MG63 (cell line): Measurements from ENCODE around the gene SRGAP2C. TPM values are rescaled to one million over a fixed set of nuclear protein-coding genes. Genes with fewer than 3 reads are reported as not detected.
"Not testable (repeated sequence)": the region's sequence is repeated elsewhere in the genome, so short reads cannot be mapped to it uniquely, and the experiment has no call there.

Source experiments
- DNase-seq: peaks from one replicate; pipeline ENCODE4 v3.0.0-alpha.2; 2020
- H3K27me3 ChIP-seq: fragments of 250-450 bp; sonication (Bioruptor Pico); 2 replicates; pipeline ENCODE4 v1.5.1; 2020; ENCODE audit warnings: mild to moderate bottlenecking, moderate library complexity
- H3K36me3 ChIP-seq: fragments of 250-450 bp; sonication (Bioruptor Pico); 2 replicates; pipeline ENCODE4 v1.5.1; 2020; ENCODE audit warnings: mild to moderate bottlenecking, moderate library complexity
- H3K4me3 ChIP-seq: fragments of 250-450 bp; sonication (Bioruptor Pico); 2 replicates; pipeline ENCODE4 v1.5.1; 2020; ENCODE audit warnings: mild to moderate bottlenecking, moderate library complexity
- H3K9me3 ChIP-seq: fragments of 250-450 bp; sonication (Bioruptor Pico); 2 replicates; pipeline ENCODE4 v1.5.1; 2020; ENCODE audit warnings: mild to moderate bottlenecking, moderate library complexity
- total RNA-seq: library from RNA; depleted of rRNA; stranded (reverse); fragments of >200 nt; shearing (Covaris generic); gene quantifications from 2 replicates; pipeline ENCODE4 v1.2.3, GENCODE V29; 2014; ENCODE audit warnings: low replicate concordance

The SRGAP2C gene
- total RNA-seq, 1 experiment from 2014 or later: 9.7 TPM

DNA sequence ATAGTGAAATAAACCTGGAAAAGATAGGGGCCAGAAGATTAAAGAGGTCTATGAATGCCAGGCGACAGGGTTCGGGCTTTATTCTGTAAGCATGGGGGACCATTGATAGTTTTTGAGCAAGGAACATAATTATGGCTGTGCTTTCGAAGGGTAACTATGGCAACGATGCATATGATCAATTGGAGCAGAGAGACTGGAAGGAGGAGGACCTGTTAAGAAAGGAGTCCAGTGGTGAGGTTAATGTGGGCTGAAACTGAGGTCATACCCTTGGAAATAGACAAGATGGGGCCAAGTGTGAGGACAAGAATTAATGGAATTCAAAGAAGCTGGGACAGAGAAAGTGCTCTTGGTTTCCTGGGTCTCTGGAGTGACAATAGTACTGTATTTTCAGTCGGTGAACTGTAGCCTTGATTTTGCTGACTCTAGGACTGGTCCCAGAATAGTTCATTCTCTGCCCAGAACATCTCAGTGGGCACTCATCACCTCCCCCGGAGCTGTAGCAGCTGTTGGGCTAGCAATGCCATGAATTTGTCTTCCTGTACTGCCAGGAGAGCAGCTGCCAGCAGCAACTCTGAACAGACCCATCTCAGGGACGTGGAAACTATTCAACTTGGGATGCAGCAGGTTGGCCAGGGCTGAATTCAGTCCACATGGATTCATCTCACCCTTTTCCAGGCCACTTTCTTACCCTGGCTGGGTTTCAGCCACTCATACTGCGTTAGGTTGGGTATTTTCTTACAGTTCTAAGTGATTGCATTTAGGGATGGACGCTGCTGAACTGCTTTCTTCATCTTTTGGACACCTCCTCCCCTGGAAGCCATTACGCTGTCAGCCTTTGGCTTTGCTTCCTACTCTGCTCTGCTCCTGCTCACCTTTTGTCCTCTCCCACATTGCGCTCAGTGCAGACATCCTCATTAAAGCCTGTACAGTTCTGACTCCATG is 108.8 kb downstream of the SRGAP2C start:
- not testable (repeated sequence) for H3K4me3 ChIP-seq, H3K27me3 ChIP-seq, H3K36me3 ChIP-seq, DNase-seq, H3K9me3 ChIP-seq

DNA sequence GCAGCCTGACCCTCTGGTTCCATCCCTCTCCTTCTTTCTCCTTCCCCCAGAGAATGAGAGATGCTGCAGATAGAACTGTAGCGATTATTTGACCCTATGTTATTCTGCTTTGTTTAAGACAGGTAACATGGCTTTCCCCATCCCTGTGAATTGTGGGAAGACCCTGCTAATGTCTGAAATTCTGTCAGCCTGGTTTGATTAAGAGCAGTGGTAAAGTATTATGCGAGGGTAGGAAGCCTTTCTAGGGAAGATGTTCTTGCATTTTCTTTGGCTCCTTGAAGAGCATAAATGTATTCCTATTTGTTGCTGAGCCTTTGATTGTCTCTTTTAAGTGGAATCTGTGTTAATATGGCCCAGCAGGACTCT is 109.4 kb downstream of the SRGAP2C start:
- H3K36me3 ChIP-seq, H3K27me3 ChIP-seq, DNase-seq, H3K9me3 ChIP-seq, H3K4me3 ChIP-seq: not testable (repeated sequence)

DNA sequence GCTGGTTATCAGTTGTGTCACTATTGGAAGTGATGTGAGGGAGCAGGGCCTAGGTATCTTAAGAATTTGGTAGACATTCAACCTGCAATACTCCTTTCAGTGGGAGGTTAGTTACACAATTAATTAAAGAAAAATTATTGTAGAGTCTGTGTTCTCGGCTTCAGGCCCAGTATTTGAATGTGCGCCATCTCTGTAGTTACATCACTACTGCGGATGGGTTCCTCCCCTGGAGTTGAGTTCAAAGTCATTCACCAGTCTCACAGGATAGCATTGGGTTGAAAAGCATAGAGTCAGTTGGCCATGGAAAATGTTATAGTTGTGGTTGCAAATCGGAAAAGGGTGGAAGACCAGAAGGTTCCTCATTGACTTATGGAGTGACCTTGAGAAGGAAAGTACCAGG is 111.8 kb downstream of the SRGAP2C start:
- not testable (repeated sequence) for DNase-seq, H3K36me3 ChIP-seq, H3K27me3 ChIP-seq, H3K9me3 ChIP-seq, H3K4me3 ChIP-seq

DNA sequence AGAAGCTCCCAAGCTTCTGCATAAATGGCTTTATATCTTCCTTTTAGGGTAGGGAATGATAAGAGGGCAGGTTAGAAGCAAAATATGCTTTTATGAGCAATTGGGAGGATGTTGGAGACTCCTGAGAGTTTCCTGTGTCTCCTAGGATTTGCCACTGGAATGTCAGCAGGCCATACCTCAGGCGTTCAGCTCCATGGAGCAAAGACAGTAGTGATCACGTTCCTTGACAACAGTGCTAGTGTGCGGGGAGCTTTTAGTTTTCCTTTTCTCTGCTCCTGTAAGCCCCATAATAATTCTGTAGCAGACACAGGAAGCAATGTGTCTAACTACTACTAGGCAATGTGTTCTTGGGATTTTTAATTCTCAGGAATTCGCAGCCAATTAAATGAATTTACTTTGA is 113.8 kb downstream of the SRGAP2C start:
- not testable (repeated sequence) for H3K4me3 ChIP-seq, DNase-seq, H3K36me3 ChIP-seq, H3K9me3 ChIP-seq, H3K27me3 ChIP-seq

DNA sequence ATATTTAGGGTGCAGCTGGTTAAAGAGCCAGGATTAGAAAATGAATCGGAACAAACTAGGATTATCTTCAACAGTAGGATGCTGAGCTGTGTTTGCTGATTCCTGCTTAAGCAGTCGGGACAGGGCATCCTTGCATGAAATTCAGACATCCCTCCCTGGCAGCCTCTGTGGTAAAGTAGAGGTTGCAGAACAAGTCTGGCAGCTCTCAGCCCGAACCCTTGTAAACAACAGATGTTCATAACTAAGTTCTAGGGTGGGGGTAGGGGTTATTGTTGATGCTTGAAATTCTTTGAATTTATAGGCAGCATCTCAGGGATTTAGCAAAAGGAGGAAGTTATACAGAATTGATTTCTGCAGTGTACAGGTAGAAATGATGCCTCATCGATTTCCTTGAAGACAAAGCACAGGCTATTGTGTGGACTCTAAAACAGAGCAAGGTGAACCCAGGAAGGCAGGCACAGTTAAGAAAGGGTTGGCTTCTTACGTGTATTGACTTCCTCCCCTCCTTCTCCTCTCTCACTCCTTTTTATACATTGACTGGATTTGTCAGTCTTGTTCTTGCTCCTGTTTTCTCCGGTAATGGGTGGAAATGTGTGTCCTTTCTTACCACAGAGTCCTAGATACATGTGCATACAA is 114.9 kb downstream of the SRGAP2C start:
- H3K36me3 ChIP-seq, H3K27me3 ChIP-seq, H3K9me3 ChIP-seq, DNase-seq, H3K4me3 ChIP-seq: not testable (repeated sequence)

DNA sequence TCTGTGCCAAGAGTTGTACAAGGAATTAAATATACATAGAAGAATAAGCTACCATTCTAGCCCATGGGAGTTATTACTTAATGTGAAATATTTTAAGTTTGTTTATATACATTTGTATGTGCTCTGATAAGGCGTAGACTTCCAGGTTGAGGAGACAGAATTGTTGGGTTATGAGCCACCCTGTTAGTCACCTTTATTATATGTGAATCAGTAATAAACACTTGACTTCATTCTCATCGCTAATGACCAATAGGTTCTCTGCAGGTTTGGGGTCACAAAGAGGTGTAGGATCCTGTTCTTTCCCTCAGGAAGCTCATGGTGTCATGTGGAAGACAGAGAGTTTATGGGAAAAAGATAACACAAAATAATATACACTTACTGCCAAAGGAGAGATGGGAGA is 117.1 kb downstream of the SRGAP2C start:
- H3K4me3 ChIP-seq, H3K36me3 ChIP-seq, H3K27me3 ChIP-seq, H3K9me3 ChIP-seq: not testable (repeated sequence)
- DNase-seq: peak; percentile 9

DNA sequence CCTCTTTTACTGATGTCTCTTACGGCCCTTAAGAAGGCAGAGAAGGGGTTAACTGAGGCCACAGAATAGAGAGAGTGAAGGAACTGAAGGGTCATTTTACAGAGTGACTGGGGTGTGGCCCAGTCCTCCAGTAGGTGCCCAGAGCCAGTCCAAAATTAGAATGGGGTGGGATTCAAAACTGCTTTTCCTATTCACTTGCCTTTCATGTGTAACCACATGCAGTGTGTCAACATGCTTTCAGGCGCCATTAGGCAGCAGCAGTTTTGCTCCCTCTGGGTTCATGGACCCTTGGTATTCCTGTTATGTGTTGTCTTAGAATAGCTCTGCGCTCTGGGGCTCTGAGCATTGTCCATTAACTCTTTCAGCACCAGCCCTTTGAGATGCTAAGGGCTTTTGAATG is 123.0 kb downstream of the SRGAP2C start:
- not testable (repeated sequence) for H3K9me3 ChIP-seq, DNase-seq, H3K4me3 ChIP-seq, H3K36me3 ChIP-seq, H3K27me3 ChIP-seq

DNA sequence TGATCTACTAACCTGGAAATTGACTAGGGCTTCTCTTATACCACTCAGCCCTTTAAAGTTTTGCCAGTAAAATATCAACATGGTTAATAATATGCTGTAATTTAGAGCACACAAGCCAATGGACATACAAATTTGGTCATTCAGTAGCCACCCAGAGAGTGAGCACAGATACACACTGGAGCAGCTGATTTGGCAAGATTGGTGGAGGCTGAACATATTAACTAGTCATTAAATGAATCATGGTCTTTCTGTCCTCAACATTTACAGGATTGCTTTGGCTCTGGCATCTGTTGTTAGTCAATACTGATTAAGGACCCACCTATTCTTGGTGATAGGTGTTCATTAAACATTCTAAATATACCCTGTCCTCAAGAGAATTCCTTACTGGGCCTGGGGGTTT is 130.7 kb downstream of the SRGAP2C start:
- not testable (repeated sequence) for H3K36me3 ChIP-seq, H3K4me3 ChIP-seq, H3K9me3 ChIP-seq, DNase-seq, H3K27me3 ChIP-seq

DNA sequence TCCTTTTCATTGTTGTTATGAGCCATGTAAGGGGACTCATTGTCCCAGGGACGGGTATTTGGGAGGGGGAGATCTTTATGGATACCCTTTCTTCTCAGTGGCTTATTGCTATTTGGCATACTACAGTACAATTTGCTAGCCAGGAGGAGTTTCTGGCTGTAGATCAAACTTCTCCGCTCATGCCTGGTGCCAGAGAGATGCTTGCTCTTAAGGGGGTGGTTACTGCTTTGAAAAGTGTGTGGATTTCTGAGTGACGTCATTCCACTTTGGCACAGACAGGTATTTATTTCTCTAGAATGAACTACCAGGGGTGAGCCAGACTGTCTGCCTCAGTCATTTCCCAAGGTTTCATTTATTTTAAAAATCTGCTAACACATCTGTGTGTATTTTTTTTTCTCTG is 131.3 kb downstream of the SRGAP2C start:
- H3K36me3 ChIP-seq: not testable (repeated sequence)
- DNase-seq: peak; percentile 22

DNA sequence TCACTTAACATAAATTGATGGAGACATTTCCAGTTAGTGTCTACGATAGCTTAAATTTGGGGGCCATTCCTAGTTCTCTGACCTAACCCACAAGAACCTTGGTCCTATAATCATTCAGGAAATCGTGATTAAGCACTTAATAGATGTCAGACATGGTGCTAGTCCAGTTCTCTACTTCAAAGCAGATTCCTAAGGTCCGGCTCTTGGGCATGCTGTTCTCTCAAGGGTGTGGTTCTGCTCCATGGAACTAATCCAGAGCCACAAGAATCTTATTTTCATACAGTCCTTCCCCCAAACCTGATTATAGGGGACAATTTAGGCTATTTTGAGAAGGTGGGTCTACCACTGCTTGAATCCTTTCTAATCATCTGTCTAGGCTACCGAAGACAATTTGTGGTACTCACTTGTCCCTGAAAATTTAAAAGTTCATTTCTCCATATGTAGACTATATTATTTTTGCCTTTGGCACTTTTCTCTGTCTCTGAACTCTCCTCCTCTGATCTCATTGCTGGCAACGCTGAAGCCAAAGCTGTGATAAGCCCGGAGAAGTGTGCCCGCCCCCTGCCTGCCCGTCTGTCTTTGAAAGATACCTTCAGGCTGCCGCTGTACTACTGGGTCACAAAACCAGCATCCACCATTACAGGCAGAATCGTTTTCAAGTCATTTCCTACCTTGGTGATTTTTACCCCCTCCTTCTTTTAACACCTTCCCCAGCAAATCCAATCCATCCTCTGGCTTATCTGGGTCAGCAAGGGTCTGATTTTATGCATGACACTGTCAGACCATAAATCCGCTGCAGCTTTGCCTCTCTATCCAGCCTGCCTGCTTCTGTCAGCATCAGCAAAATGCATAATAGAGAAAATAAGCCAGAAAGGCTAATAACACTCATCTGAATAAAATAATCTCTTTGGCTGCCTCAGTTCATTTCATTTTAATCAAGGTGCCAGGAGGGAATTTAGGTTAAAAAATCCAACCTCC is 133.0 kb downstream of the SRGAP2C start:
- H3K4me3 ChIP-seq, H3K9me3 ChIP-seq, DNase-seq, H3K27me3 ChIP-seq, H3K36me3 ChIP-seq: not testable (repeated sequence)

More for the DNA sequence above, 131.3 kb downstream of the SRGAP2C start:
- H3K9me3 ChIP-seq, H3K4me3 ChIP-seq, H3K27me3 ChIP-seq: not testable (repeated sequence)

DNA sequence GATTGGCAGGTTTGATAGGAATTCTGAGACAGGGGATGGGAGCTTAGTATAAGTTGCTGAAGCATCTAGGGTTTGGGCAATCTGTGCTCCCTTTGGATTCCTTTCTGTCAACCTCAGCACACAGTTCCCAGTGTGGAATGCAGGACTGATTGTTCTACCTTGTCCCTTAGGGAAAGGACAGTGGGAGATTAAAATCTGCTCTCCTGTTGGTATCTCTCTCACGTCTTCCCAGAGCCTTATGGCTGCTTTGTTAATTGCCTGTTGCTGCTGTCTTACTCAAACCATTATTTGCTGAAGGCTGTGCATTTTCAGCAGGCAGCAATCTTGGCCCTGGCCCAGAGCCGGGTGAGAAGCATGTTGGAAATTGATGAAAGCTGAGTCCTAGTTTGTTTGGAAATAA is 133.9 kb downstream of the SRGAP2C start:
- H3K4me3 ChIP-seq, H3K27me3 ChIP-seq, DNase-seq, H3K9me3 ChIP-seq, H3K36me3 ChIP-seq: not testable (repeated sequence)

DNA sequence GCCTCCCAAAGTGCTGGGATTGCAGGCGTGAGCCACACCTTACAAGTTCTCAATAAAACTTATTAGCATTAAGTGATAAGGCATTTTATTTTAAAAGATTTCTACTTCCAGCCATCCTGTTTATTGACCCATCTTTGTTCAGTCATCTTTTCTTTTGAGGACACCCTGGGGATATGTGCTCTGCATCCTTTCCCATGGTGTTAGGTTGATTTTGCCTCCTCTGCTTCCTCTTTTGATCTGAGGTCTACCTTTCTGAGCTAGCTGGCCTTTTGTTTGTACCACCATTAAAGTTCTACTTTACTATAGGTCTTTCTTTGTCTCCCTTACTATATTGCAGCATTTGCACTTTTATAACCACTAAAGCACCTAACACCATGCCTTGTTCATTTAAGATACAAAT is 136.9 kb downstream of the SRGAP2C start:
- H3K36me3 ChIP-seq, H3K4me3 ChIP-seq, H3K9me3 ChIP-seq, DNase-seq, H3K27me3 ChIP-seq: not testable (repeated sequence)

DNA sequence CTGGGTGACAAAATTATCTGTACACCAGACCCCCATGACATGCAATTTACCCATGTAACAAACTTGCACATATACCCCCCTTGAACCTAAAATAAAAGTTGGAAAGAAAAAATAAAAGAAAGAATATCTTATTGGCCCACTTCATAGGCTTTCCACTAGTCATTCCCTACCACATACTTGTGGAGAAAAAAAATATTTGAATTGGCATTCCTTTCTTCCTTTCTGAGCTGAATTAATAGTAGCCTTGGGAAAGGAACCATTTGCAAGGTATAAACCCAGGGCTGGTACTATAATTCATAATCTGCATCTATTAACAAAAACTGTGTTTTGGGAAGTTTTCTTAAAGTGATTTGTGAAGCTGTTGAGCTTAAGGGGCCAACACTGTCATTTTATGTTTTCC is 140.0 kb downstream of the SRGAP2C start:
- H3K4me3 ChIP-seq: not testable (repeated sequence)

DNA sequence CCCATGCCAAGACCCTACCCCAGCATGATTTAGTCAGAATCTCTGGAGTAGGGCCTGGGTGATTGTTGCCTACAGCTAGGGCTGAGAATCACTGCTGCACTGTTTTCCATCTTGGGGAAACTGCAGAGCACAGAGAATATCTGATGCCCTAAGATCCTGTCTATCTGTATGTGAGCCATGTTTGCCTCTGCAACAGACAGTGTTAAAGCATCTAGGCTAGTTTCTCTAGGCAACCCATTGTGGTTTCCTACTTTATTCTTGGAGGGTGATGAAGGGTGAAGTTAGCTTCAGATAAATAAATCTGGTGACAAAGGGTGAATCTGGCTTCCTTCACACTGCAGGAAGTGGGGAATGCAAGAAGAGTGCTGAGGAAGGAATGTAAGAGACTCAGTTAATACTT is 147.4 kb downstream of the SRGAP2C start:
- DNase-seq, H3K4me3 ChIP-seq, H3K36me3 ChIP-seq: not testable (repeated sequence)

More for the DNA sequence above, 140.0 kb downstream of the SRGAP2C start:
- H3K9me3 ChIP-seq, DNase-seq, H3K27me3 ChIP-seq, H3K36me3 ChIP-seq: not testable (repeated sequence)

DNA sequence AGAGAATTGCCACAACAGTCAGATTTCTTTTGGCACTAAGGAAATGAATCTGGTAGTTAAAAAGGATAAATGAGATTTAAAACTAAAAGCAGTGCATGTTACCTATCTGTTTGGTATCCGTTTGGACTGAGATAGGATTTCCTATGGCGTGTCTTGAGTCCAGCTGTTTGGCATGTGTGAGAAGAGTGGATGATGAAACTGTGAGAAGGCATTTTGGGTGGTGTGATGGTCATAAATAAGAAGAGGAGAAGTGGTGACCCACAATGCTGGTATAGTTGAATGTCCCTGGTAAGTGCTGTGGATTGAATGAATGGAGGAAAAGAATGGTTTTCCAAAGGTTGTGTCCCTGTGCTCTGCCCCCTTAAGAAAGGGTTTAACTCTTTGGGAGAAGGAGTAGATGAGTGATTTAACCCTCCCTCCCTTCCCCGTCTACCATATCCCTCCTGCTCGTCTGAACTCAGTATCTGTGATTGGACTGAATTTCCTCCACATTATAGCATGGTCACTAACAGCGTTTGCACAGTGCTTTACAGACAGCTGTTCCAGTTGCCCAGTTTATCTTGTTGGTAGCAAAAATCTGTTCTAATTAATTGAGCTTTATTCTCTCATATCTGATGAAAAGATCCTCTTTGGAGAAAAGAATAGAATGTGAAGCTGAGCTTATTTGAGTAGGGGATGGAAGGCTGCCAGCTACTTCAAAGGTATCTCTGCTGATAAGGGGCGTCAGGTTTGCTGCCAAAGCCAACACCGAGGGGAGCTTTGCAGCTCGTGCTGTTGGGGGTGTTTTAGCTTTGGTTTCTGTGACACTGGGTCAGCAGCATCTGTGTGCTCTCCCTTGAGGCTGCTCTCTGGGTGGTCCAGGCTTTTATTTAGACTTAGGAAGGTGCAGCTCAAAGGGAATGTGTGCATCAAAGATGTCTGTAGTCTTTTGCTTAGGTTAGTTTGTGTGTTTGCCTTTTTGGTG is 148.1 kb downstream of the SRGAP2C start:
- H3K9me3 ChIP-seq: not testable (repeated sequence)

More for the DNA sequence above, 147.4 kb downstream of the SRGAP2C start:
- H3K27me3 ChIP-seq, H3K9me3 ChIP-seq: not testable (repeated sequence)

DNA sequence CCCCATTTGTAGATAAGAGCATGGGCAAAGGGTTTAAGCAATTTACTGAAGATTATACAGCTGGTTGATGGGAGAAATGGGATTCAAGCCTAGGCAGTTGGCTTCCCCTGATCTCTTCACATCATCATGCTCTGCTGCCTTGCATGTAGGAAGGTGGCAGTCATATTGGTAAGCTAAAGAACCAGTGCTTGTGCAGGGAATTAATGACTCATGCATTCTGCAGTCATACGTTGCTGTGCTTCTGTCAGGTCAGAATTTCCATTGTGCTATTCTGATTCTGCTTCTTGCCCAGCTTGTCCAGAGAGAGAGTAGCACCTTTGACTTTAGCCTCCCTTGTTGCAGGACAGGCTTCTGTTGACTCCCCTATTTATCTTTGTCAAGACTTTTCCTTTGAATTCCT is 153.2 kb downstream of the SRGAP2C start:
- not testable (repeated sequence) for H3K27me3 ChIP-seq, DNase-seq, H3K36me3 ChIP-seq, H3K9me3 ChIP-seq, H3K4me3 ChIP-seq

More for the DNA sequence above, 148.1 kb downstream of the SRGAP2C start:
- not testable (repeated sequence) for H3K4me3 ChIP-seq, H3K36me3 ChIP-seq, DNase-seq, H3K27me3 ChIP-seq
